Right atrium auricular region (tissue), 2 donors: ENCODE data around the gene SNURF. TPM values are rescaled to one million over a fixed set of nuclear protein-coding genes. Genes with fewer than 3 reads are reported as not detected.
"Not testable (repeated sequence)": the region's sequence is repeated elsewhere in the genome, so short reads cannot be mapped to it uniquely, and the experiment has no call there.

Source experiments
- DNase-seq: peaks from one replicate; pipeline ENCODE4 v3.0.0-alpha.2; 2019; ENCODE audit warnings: low spot score
- H3K27ac ChIP-seq, 2 donors: fragments of 200-600 bp; sonication (generic); 1 replicate in 1 of 2; 2 replicates in 1 of 2; pipeline ENCODE4 v1.5.1; 2016 to 2019
- H3K27me3 ChIP-seq, 2 donors: fragments of 200-600 bp; sonication (generic); one replicate each; pipeline versions ENCODE4 v1.5.1 to v1.6.0; 2017 to 2019
- H3K36me3 ChIP-seq: fragments of 200-600 bp; sonication (generic); one replicate; pipeline ENCODE4 v1.5.1; 2016
- H3K4me1 ChIP-seq, 2 donors: fragments of 200-600 bp; sonication (generic); one replicate each; pipeline versions ENCODE4 v1.5.1 to v1.6.0; 2017 to 2019
- H3K4me3 ChIP-seq, 2 donors: fragments of 200-600 bp; sonication (generic); 1 replicate in 1 of 2; 2 replicates in 1 of 2; pipeline ENCODE4 v1.5.1; 2017 to 2019; ENCODE audit warnings: mild to moderate bottlenecking in 1 of 2, moderate library complexity in 1 of 2
- H3K9me3 ChIP-seq, 2 donors: fragments of 200-600 bp; sonication (generic); one replicate each; pipeline ENCODE4 v1.5.1; 2019
- CTCF ChIP-seq, 2 donors: fragments of 200-600 bp; sonication (generic); IDR thresholded peaks; one replicate each; pipeline ENCODE4 v1.5.1; 2019; ENCODE audit warnings: antibody characterized with exemption in 2 of 2
- total RNA-seq, 2 donors: library from RNA; depleted of rRNA; stranded (reverse); fragments of >200 nt; gene quantifications; one replicate each; pipeline ENCODE4 v1.1.0, GENCODE V29; 2016

Gene SNURF
- total RNA-seq, 2 donors from 2014 or later: 6.3 to 15.4 TPM

GRCh38 chr15:24962880-24963279 lies 8.1 kb downstream of the SNURF start:
- Histone ChIP-seq H3K9me3 (peaks cover 0 to 19% of the 10 kb centered on the region in 2 donors), H3K4me1 (no peaks in the 10 kb centered on the region), H3K27ac (no peak overlapping the region), H3K27me3 (no peaks in the 10 kb centered on the region), H3K4me3 (no peak overlapping the region), H3K36me3 (peaks cover 38% of the 10 kb centered on the region)
- TF ChIP-seq CTCF (IDR thresholded peaks at IDR 0.05): no peak
- DNase-seq: no peak

DNA sequence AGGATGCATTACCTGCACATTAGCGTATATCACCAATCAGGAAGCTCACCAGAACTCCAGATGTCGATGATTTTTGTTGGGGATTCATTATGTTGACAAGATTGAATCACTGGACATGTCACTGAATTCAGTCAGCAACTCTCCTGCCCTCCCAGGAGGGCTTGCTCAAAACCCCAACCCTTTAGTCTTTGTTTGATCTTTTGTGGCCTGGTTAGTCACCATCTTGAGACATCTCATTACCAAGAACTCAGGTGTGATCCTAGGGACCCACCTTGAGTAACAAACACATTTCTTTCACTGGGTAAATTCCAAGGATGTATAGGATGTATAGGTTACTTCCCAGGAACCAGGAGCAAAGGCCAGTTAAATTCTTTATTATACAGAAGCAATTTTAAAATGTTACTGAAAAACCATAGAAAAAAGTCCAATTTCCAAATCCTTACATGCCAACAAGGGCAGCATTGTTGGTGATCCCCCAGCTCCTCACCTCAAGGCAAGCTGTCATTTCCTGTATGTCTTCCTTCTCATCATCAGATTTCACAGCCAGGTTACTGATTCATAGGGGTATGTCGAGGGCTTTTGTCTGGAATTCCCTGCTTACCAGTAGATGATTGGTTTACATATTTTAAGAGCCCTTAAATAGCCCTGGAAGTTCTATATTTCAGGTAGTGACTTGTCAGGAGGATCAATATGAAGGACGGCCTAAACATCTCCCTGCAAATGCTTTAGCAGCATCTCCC lies 11.7 kb downstream of the SNURF start:
- peaks cover 0 to 33% of the 10 kb centered on the region in 2 donors for H3K9me3 ChIP-seq
- no peak for DNase-seq

DNA sequence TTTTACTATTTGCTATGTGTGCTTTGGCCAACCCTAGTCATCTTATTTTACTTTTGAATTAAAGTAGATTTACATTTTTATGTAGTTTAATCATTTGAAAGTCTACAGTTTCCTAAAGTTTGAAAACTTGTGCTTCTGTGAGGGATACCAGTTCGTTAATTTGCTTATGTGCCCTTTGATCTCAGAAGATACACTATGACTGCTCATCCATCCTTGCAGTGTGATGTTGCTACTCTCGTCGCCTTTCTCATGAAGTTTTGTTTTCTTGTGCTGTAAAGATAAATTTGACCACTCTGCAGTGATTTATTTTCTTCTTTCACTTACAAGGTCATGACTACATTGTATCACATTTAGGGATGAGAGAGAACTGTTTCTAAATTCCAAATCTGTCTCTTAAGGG lies 16.3 kb downstream of the SNURF start:
- H3K27ac ChIP-seq: no peak overlapping the region
- no peak overlapping the region for H3K4me3 ChIP-seq
- no peak for DNase-seq
- H3K36me3 ChIP-seq: peaks cover 89% of the 10 kb centered on the region
- no peak for TF ChIP-seq CTCF (IDR thresholded peaks at IDR 0.05)
- H3K27me3 ChIP-seq: no peaks in the 10 kb centered on the region
- peaks cover 0 to 30% of the 10 kb centered on the region in 2 donors for H3K9me3 ChIP-seq
- H3K4me1 ChIP-seq: no peaks in the 10 kb centered on the region

More for the DNA sequence above, 11.7 kb downstream of the SNURF start:
- no peak overlapping the region for H3K4me3 ChIP-seq
- no peak for TF ChIP-seq CTCF (IDR thresholded peaks at IDR 0.05)
- no peaks in the 10 kb centered on the region for H3K27me3 ChIP-seq
- H3K27ac ChIP-seq: no peak overlapping the region
- no peaks in the 10 kb centered on the region for H3K4me1 ChIP-seq
- peaks cover 72% of the 10 kb centered on the region for H3K36me3 ChIP-seq

- peaks cover 89% of the 10 kb centered on the region for H3K36me3 ChIP-seq
- H3K4me3 ChIP-seq: no peak overlapping the region
Measured at GRCh38 chr15:24971772-24972171, 17.0 kb downstream of the SNURF start.

GRCh38 chr15:24972707-24973106 lies 17.9 kb downstream of the SNURF start:
- not testable (repeated sequence) for H3K27me3 ChIP-seq, H3K27ac ChIP-seq, H3K4me3 ChIP-seq, H3K4me1 ChIP-seq, DNase-seq
- Histone ChIP-seq H3K9me3 (peaks cover 0 to 44% of the 10 kb centered on the region in 2 donors), H3K36me3 (peaks cover 91% of the 10 kb centered on the region)

More at GRCh38 chr15:24971772-24972171, 17.0 kb downstream of the SNURF start:
- DNase-seq: no peak
- no peak for TF ChIP-seq CTCF (IDR thresholded peaks at IDR 0.05)
- H3K27ac ChIP-seq: no peak overlapping the region
- H3K9me3 ChIP-seq: peaks cover 0 to 37% of the 10 kb centered on the region in 2 donors
- H3K27me3 ChIP-seq: no peaks in the 10 kb centered on the region
- H3K4me1 ChIP-seq: no peaks in the 10 kb centered on the region

DNA sequence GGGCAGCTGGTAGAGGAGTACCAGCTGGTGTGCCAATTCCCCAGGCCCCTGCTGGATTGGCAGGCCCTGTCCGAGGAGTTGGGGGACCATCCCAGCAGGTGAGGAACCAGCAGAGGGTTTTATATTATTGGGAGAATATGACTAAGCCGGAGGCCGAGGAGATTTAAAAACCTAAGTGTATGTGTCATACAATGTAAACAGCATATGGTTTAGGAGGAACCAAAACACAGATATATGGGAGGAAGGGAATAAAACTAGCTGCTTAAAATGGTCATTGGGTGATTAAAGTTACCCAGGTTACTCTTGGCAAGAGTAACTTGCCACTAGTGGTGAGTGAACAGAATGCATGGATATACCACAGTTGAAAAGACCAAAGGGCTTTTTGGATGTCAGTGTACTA lies 22.1 kb downstream of the SNURF start:
- DNase-seq: no peak
- peaks cover 93% of the 10 kb centered on the region for H3K36me3 ChIP-seq
- H3K4me1 ChIP-seq: no peaks in the 10 kb centered on the region
- TF ChIP-seq CTCF (IDR thresholded peaks at IDR 0.05): no peak
- no peak overlapping the region for H3K27ac ChIP-seq
- H3K4me3 ChIP-seq: no peak overlapping the region
- H3K9me3 ChIP-seq: peaks cover 0 to 63% of the 10 kb centered on the region in 2 donors
- no peaks in the 10 kb centered on the region for H3K27me3 ChIP-seq
